ENCODE measurements around the gene CHD6.

DNA sequence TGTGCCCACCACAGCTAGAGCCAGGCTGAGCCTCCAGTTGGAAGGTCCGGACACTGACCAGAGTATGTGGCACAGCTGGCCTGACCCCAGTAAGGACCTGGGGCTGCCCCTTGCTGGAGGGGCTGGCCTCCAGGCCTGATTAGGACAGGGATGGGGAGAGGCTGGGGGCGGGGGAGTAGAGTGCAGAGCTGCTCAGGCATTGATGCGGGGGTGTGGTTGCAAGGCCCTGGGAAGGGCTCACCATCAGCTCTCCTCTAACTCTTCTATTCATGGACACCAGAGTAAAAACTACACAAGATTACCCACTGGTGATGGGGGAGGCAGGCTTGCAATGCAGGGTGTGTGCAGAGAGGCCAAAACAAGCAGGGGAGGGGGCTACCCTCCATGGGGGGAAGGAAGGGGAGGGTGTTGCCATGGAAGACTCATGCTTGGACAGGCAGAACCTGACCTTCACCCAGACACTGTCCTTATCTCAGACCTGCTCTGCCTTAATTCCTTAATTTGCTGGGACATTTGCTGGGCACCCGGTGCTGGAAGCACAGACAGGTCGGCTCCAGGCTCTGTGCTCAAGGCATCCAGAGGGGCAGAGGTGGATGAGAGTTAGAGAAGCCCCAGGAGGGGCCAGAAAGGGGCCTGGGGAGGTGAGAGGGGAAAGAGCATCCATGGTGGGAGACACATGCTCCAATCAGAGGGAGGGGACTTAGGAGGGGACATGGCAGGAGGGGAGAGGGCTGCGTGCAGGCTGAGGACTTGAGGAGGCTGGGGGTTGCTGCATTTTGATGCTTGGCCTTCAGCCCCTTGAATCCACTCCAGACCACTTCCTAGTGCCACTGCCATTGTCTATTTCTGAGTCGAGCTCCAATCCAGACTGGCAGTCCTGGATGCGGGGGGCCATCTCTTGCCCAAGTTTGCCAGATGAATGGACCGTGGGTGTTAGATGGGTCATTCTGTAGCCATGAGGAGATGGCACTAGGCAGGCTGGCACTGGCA, 244.0 kb downstream of the CHD6 start:
- TF ChIP-seq, protein P1, sequence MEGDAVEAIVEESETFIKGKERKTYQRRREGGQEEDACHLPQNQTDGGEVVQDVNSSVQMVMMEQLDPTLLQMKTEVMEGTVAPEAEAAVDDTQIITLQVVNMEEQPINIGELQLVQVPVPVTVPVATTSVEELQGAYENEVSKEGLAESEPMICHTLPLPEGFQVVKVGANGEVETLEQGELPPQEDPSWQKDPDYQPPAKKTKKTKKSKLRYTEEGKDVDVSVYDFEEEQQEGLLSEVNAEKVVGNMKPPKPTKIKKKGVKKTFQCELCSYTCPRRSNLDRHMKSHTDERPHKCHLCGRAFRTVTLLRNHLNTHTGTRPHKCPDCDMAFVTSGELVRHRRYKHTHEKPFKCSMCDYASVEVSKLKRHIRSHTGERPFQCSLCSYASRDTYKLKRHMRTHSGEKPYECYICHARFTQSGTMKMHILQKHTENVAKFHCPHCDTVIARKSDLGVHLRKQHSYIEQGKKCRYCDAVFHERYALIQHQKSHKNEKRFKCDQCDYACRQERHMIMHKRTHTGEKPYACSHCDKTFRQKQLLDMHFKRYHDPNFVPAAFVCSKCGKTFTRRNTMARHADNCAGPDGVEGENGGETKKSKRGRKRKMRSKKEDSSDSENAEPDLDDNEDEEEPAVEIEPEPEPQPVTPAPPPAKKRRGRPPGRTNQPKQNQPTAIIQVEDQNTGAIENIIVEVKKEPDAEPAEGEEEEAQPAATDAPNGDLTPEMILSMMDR (IDR thresholded peaks at IDR 0.05; ENCODE audit: low read length) = no peak
- no peak for TF ChIP-seq EZH2 (IDR thresholded peaks at IDR 0.05; ENCODE audit: borderline replicate concordance, low read length)

All from OCI-LY1 (cell line).